Lower lobe of right lung (tissue), 2 donors: ENCODE data around the gene SFI1. TPM values are rescaled to one million over a fixed set of nuclear protein-coding genes. Genes with fewer than 3 reads are reported as not detected.
"Not testable (repeated sequence)": the region's sequence is repeated elsewhere in the genome, so short reads cannot be mapped to it uniquely, and the experiment has no call there.

Experiments
- ATAC-seq, 2 donors: fragments of 200-7000 bp; cut with Tn5 transposase; one replicate each; pipeline ENCODE4 v1.9.1; 2020 to 2022; ENCODE audit warnings: mild to moderate bottlenecking in 2 of 2, moderate library complexity in 2 of 2
- DNase-seq: peaks from one replicate; pipeline ENCODE4 v3.0.0-alpha.2; 2020
- H3K27ac ChIP-seq: fragments of 200-600 bp; one replicate; pipeline ENCODE4 v1.8.0; 2022
- H3K27me3 ChIP-seq: fragments of 200-600 bp; one replicate; pipeline ENCODE4 v1.8.0; 2022; ENCODE audit warnings: low read depth
- H3K36me3 ChIP-seq: fragments of 200-600 bp; one replicate; pipeline ENCODE4 v1.8.0; 2022; ENCODE audit warnings: mild to moderate bottlenecking
- H3K4me1 ChIP-seq: fragments of 200-600 bp; one replicate; pipeline ENCODE4 v1.8.0; 2022
- H3K4me3 ChIP-seq: fragments of 200-600 bp; one replicate; pipeline ENCODE4 v1.8.0; 2022; ENCODE audit warnings: mild to moderate bottlenecking
- H3K9me3 ChIP-seq: fragments of 200-600 bp; one replicate; pipeline ENCODE4 v1.8.0; 2022
- intact Hi-C: fragments of 100-400 bp; cut with DNase I; formaldehyde crosslinking; loops from one replicate; pipeline ENCODE4 v1.11.0; 2022
- total RNA-seq: library from RNA; stranded (reverse); fragmentation: NEBNext Ultra II Directional; extraction: Animal tissue kit (Norgen Biotek cat#: 25700); gene quantifications from one replicate; pipeline ENCODE4 v1.2.1, GENCODE V29; 2021
- TF ChIP-seq, protein P1 (sequence below): fragments of 200-600 bp; IDR thresholded peaks from one replicate; pipeline ENCODE4 v1.8.0; 2022; ENCODE audit warnings: antibody characterized with exemption, mild to moderate bottlenecking
- donor health status: DM: no; HTN: yes; CAD: no; lungs with severe emphysema.

SFI1 gene
- total RNA-seq, 1 donor from 2014 or later: 37.5 TPM

DNA sequence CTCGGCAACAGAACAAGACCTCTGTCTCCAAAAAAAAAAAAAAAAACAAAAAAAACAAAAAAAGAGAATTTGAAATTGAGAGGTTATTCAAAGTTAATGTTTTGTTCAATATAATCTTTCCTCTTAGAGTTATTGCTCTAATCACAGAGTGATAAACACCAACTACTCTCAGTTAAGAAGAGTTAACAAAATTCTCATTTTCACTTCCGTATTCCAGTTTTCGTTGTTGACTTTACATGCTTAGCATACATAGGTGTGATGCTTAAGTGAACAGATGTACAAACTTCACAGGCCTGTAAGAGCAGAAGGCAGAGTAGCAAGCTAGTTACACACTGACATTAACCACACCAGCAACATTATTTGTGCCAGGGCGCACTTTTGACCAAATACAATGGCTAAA lies 19.0 kb upstream of the SFI1 start:
- Histone ChIP-seq H3K27me3 (no peaks in the 10 kb centered on the region), H3K4me1 (peaks cover 6% of the 10 kb centered on the region), H3K9me3 (no peaks in the 10 kb centered on the region), H3K36me3 (peaks cover 40% of the 10 kb centered on the region), H3K4me3 (no peak overlapping the region), H3K27ac (no peak overlapping the region)
- DNase-seq (no peak), ATAC-seq (no peak)
- intact Hi-C loops: no loop called here
- TF ChIP-seq, protein P1, sequence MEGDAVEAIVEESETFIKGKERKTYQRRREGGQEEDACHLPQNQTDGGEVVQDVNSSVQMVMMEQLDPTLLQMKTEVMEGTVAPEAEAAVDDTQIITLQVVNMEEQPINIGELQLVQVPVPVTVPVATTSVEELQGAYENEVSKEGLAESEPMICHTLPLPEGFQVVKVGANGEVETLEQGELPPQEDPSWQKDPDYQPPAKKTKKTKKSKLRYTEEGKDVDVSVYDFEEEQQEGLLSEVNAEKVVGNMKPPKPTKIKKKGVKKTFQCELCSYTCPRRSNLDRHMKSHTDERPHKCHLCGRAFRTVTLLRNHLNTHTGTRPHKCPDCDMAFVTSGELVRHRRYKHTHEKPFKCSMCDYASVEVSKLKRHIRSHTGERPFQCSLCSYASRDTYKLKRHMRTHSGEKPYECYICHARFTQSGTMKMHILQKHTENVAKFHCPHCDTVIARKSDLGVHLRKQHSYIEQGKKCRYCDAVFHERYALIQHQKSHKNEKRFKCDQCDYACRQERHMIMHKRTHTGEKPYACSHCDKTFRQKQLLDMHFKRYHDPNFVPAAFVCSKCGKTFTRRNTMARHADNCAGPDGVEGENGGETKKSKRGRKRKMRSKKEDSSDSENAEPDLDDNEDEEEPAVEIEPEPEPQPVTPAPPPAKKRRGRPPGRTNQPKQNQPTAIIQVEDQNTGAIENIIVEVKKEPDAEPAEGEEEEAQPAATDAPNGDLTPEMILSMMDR: no peak

DNA sequence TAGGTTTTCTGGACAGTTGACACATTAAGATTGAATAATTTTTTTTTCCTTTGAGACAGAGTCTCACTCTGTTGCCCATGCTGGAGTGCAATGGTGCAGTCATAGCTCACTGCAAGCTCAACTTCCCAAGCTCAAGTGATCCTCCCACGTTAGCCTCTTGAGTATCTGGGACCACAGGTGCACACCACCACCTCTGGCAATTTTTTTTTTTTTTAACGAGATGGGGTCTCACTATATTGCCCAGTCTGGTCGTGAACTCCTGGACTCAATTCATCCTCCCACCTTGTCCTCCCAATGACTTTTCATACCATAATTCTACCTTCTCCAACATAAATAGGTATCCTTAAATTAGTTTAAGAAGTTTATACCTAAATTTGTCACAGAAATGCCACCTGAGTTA lies 15.2 kb upstream of the SFI1 start:
- DNase-seq (no peak), ATAC-seq (no peak)
- intact Hi-C loops: no loop called here
- Histone ChIP-seq H3K9me3 (no peaks in the 10 kb centered on the region), H3K27me3 (no peaks in the 10 kb centered on the region), H3K27ac (no peak overlapping the region), H3K36me3 (peaks cover 64% of the 10 kb centered on the region), H3K4me3 (no peak overlapping the region), H3K4me1 (peaks cover 6% of the 10 kb centered on the region)
- TF ChIP-seq, protein P1: no peak

DNA sequence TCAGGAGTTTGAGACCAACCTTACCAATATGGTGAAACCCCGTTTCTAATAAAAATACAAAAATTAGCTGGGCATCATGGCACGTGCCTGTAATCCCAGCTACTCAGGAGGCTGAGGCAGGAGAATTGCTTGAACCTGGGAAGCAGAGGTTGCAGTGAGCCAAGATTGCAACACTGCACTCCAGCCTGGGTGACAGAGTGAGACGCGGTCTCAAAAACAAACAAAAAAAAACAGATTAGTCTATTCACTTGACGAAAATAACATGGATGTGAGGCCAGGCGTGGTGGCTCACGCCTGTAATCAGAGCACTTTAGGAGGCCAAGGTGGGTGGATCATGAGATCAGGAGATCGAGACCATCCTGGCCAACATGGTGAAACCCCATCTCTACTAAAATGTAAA lies 13.9 kb upstream of the SFI1 start:
- H3K27me3 ChIP-seq, H3K27ac ChIP-seq, H3K4me3 ChIP-seq, H3K4me1 ChIP-seq, intact Hi-C loops, H3K9me3 ChIP-seq, DNase-seq, ATAC-seq: not testable (repeated sequence)
- H3K36me3 ChIP-seq: peaks cover 78% of the 10 kb centered on the region

DNA sequence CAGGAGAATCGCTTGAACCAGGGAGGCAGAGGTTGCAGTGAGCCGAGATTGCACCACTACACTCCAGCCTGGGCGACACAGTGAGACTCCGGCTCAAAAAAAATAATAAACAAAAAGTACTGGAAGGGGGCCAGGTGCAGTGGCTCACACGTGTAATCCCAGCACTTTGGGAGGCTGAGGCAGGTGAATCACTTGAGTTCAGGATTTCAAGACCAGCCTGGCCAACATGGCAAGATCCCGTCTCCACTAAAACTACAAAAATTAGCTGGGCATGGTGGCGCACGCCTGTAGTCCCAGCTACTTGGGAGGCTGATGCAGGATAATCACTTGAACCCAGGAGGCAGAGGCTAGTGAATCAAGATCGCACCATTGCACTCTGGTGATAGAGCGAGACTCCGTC lies 10.0 kb upstream of the SFI1 start:
- ATAC-seq, H3K27ac ChIP-seq, intact Hi-C loops, H3K4me3 ChIP-seq, H3K27me3 ChIP-seq, H3K9me3 ChIP-seq, DNase-seq: not testable (repeated sequence)
- H3K4me1 ChIP-seq: peaks cover 24% of the 10 kb centered on the region
- peaks cover 67% of the 10 kb centered on the region for H3K36me3 ChIP-seq

DNA sequence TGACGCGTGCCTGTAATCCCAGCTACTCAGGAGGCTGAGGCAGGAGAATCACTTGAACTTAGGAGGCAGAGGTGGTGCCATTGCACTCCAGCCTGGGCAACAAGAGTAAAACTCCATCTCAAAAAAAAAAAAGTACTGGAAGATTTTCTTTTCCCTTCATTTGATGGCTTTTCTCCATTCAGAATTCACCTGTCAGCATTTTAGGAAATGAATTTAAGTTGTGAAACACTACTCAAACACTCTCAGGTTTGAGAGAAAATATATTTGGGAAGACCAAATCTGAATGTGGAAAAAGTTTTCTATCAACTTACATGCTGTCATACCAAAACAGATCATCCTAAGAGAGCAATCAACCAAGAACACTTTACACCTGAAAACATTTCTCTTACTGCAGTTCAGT lies 9.4 kb upstream of the SFI1 start:
- peaks cover 29% of the 10 kb centered on the region for H3K4me1 ChIP-seq
- no peak overlapping the region for H3K27ac ChIP-seq
- H3K36me3 ChIP-seq: peaks cover 62% of the 10 kb centered on the region
- H3K4me3 ChIP-seq: no peak overlapping the region
- DNase-seq (no peak), ATAC-seq (no peak)
- intact Hi-C loops: no loop called here
- TF ChIP-seq, protein P1: no peak
- H3K9me3 ChIP-seq: no peaks in the 10 kb centered on the region
- no peaks in the 10 kb centered on the region for H3K27me3 ChIP-seq

DNA sequence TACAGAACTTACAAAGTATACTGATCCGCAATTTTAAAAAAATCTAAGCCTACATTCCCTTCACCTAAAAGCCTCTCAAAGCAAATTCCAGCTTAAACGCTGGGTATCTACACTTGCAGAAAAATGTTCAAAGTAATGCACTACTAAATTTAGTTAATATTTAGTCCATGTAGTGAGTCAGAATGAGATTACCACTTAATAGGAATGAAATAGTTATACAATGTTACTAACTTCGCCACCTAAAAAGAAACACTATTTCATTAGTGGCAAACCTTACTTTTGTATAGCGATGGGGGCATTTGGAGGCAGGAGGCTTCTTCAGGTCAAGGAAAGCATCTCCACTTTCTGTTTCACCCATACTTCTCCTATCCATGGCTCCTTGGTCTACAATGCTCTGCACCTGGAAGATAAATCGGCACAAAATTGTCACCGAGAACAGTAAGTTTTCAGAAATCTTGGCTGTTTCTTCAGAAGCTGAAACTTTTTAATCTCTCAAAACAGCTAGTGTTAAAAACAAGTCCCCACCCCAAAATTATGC lies 7.9 kb upstream of the SFI1 start:
- Histone ChIP-seq H3K27ac (peak overlapping the region; percentile 98), H3K4me1 (peaks cover 29% of the 10 kb centered on the region), H3K27me3 (no peaks in the 10 kb centered on the region), H3K36me3 (peaks cover 47% of the 10 kb centered on the region), H3K4me3 (peak overlapping the region; percentile 82), H3K9me3 (no peaks in the 10 kb centered on the region)
- no peak for DNase-seq
- no peak for ATAC-seq
- intact Hi-C loops: no loop called here
- TF ChIP-seq, protein P1: no peak
